HEK293 (cell line): ENCODE results near the gene SLC35E1.

Source experiments
- ZNF169 ChIP-seq: fragments of 450-650 bp; formaldehyde crosslinking; IDR thresholded peaks from 2 replicates; pipeline ENCODE4 v1.5.1; 2016; ENCODE audit warnings: missing biosample characterization, missing genetic modification characterization
- ZNF548 ChIP-seq: fragments of 450-650 bp; formaldehyde crosslinking; IDR thresholded peaks from 2 replicates; pipeline ENCODE4 v1.5.1; 2016; ENCODE audit warnings: missing biosample characterization, missing genetic modification characterization
- TF ChIP-seq, protein P1 (sequence below): fragments of 450-650 bp; formaldehyde crosslinking; IDR thresholded peaks from 2 replicates; pipeline ENCODE4 v1.5.1; 2016; ENCODE audit warnings: missing biosample characterization, missing genetic modification characterization

DNA sequence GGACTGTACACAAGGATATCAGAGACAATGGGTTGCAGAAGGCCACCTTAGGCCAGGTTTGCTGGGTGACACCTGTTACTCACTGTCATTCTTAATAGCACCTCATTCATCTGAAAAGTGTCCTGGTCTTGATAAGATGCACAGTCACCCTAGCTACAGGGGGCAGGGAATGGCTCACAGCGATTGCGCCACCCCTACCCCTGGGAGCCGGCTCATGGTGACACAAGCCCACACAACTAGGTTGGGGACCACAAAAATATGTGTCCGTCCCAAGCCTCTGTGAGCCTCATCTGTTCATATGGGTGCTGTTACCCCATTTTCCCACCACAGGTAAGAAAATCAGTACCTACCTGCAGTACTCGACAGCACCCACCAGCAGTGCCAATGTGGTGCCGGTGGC lies 32.4 kb upstream of the SLC35E1 start:
- TF ChIP-seq, protein P1, sequence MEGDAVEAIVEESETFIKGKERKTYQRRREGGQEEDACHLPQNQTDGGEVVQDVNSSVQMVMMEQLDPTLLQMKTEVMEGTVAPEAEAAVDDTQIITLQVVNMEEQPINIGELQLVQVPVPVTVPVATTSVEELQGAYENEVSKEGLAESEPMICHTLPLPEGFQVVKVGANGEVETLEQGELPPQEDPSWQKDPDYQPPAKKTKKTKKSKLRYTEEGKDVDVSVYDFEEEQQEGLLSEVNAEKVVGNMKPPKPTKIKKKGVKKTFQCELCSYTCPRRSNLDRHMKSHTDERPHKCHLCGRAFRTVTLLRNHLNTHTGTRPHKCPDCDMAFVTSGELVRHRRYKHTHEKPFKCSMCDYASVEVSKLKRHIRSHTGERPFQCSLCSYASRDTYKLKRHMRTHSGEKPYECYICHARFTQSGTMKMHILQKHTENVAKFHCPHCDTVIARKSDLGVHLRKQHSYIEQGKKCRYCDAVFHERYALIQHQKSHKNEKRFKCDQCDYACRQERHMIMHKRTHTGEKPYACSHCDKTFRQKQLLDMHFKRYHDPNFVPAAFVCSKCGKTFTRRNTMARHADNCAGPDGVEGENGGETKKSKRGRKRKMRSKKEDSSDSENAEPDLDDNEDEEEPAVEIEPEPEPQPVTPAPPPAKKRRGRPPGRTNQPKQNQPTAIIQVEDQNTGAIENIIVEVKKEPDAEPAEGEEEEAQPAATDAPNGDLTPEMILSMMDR (tag by site-specific recombination), result no peak
- TF ChIP-seq ZNF548 (no peak), ZNF169 (tag by site-specific recombination) (no peak)
